ENCODE results near the gene ATXN7L2. TPM values are rescaled to one million over a fixed set of nuclear protein-coding genes. Genes with fewer than 3 reads are reported as not detected.

The ATXN7L2 gene
- total RNA-seq, 3 donors from 2014 or later = 2.4 to 4.1 (median 2.9) TPM

DNA sequence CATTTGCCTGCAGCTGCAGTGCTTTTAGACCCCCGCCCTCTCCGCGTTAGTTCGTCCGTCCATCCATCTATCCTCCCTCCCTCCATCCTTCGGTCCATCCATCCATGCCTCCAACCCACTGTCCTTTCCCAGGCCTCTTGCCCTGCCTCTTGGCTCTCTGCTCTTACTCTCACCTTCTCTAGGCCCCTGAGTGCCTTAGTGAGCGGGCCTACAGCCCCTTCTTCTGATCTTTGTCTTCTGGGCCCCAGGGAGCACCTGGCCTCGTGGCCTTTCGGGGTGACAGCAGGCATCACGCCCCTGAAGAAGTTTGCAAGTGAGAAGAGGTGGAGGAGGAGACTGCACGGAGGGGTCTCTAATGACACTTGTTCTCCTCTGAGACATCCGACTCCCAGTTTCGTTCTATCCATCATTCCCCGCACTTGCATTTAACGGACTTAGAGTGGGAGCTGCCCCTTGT is 842 bp downstream of the ATXN7L2 start:
- no peaks in the 10 kb centered on the region for H3K27me3 ChIP-seq
- intact Hi-C loops (cut with DNase I; ENCODE audit: low total_unique reads) = no loop called here
- H3K4me3 ChIP-seq = peak overlapping the region; percentile 69 to 88 (median 70)
- TF ChIP-seq POLR2AphosphoS5 (IDR thresholded peaks at IDR 0.05) (no peak), POLR2A (IDR thresholded peaks at IDR 0.05) (no peak)
- TF ChIP-seq, protein P1, sequence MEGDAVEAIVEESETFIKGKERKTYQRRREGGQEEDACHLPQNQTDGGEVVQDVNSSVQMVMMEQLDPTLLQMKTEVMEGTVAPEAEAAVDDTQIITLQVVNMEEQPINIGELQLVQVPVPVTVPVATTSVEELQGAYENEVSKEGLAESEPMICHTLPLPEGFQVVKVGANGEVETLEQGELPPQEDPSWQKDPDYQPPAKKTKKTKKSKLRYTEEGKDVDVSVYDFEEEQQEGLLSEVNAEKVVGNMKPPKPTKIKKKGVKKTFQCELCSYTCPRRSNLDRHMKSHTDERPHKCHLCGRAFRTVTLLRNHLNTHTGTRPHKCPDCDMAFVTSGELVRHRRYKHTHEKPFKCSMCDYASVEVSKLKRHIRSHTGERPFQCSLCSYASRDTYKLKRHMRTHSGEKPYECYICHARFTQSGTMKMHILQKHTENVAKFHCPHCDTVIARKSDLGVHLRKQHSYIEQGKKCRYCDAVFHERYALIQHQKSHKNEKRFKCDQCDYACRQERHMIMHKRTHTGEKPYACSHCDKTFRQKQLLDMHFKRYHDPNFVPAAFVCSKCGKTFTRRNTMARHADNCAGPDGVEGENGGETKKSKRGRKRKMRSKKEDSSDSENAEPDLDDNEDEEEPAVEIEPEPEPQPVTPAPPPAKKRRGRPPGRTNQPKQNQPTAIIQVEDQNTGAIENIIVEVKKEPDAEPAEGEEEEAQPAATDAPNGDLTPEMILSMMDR (IDR thresholded peaks at IDR 0.05) = no peak
- H3K36me3 ChIP-seq = peaks cover 5% of the 10 kb centered on the region
- no peak for DNase-seq (ENCODE audit: low spot score in 2 of 2)
- peak overlapping the region in 1 of 2 donors; percentile 97 for H3K27ac ChIP-seq
- H3K9me3 ChIP-seq = no peaks in the 10 kb centered on the region
- H3K4me1 ChIP-seq = peaks cover 0 to 8% of the 10 kb centered on the region in 2 donors

DNA sequence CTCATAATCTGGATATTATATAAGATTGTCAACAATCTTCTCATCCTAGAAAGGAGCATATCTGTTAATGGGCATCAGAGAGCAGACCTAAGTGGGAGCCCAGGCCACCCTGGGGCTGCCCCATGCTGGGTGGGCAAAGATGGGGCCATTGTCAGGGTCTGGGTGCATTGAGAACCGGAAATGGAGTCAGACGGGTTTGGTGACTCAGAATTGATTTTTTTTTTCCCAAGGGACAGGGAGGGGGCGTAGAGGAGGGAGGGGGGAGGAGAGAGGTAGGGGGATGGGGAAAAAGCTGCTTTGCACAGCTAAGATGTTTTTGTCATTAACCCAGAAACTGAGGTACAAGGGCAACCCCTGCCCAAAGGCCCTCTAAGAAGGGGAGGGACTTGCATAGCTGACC is 1.3 kb downstream of the ATXN7L2 start:
- Histone ChIP-seq H3K27me3 (no peaks in the 10 kb centered on the region), H3K4me1 (peaks cover 0 to 8% of the 10 kb centered on the region in 2 donors), H3K36me3 (peaks cover 5% of the 10 kb centered on the region), H3K27ac (no peak overlapping the region), H3K9me3 (no peaks in the 10 kb centered on the region), H3K4me3 (peak overlapping the region in 2 of 3 donors; percentile 70 to 88)
- no peak for DNase-seq (ENCODE audit: low spot score in 2 of 2)
- intact Hi-C loops (cut with DNase I; ENCODE audit: low total_unique reads) = no loop called here
- TF ChIP-seq POLR2AphosphoS5 (IDR thresholded peaks at IDR 0.05) (no peak), POLR2A (IDR thresholded peaks at IDR 0.05) (no peak)
- TF ChIP-seq, protein P1 (IDR thresholded peaks at IDR 0.05) = no peak

DNA sequence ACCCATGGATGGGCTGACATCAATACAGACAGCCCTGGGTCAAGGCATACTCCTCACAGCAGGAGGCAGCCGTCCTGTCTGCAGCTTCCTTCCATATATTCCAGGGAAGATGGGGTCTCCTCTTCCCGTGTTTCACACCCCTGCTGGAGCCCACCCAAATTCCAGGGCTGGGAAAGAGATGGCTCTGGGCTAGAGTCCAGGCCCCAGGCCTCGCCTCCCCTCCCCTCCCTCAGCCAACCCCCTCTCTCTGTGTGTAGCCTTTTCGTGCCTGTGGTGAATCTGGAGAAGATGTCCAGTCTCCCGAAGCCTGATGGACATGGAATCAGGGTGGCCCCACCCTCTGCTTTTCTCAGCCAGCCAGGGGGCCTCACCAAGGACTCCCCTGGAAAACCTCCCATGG is 3.6 kb downstream of the ATXN7L2 start:
- no peaks in the 10 kb centered on the region for H3K27me3 ChIP-seq
- no peak for TF ChIP-seq POLR2AphosphoS5 (IDR thresholded peaks at IDR 0.05)
- TF ChIP-seq, protein P1 (IDR thresholded peaks at IDR 0.05) = no peak
- no peak for TF ChIP-seq POLR2A (IDR thresholded peaks at IDR 0.05)
- no peak for DNase-seq (ENCODE audit: low spot score in 2 of 2)
- H3K36me3 ChIP-seq = peaks cover 5% of the 10 kb centered on the region
- H3K4me3 ChIP-seq = no peak overlapping the region
- H3K27ac ChIP-seq = no peak overlapping the region
- H3K4me1 ChIP-seq = peaks cover 0 to 8% of the 10 kb centered on the region in 2 donors
- intact Hi-C loops (cut with DNase I; ENCODE audit: low total_unique reads) = no loop called here
- no peaks in the 10 kb centered on the region for H3K9me3 ChIP-seq

DNA sequence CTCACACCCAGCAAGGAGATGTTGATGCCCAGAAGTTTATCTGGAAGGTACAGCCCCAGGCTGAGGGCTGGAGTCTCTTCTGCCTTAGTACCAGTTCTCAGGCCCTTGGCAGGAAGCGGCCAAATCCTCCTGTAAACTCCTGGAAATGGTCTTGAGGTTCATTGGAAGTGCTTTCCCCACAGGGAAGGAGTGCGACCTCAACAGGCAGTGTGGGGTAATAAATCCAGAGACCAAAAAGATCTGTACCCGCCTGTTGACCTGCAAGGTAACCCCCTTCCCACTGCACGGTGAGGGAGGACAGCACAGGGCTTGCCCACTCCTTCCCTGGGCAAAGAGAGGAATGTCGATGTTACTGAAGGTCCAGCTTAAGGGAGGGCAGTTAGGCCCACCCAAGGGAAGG is 4.5 kb downstream of the ATXN7L2 start:
- Histone ChIP-seq H3K27me3 (no peaks in the 10 kb centered on the region), H3K4me3 (no peak overlapping the region), H3K4me1 (peaks cover 0 to 8% of the 10 kb centered on the region in 2 donors), H3K36me3 (peaks cover 5% of the 10 kb centered on the region), H3K27ac (no peak overlapping the region), H3K9me3 (no peaks in the 10 kb centered on the region)
- DNase-seq (ENCODE audit: low spot score in 2 of 2) = no peak
- TF ChIP-seq POLR2AphosphoS5 (IDR thresholded peaks at IDR 0.05) (no peak), POLR2A (IDR thresholded peaks at IDR 0.05) (no peak)
- TF ChIP-seq, protein P1 (IDR thresholded peaks at IDR 0.05) = no peak
- intact Hi-C loops (cut with DNase I; ENCODE audit: low total_unique reads) = no loop called here

DNA sequence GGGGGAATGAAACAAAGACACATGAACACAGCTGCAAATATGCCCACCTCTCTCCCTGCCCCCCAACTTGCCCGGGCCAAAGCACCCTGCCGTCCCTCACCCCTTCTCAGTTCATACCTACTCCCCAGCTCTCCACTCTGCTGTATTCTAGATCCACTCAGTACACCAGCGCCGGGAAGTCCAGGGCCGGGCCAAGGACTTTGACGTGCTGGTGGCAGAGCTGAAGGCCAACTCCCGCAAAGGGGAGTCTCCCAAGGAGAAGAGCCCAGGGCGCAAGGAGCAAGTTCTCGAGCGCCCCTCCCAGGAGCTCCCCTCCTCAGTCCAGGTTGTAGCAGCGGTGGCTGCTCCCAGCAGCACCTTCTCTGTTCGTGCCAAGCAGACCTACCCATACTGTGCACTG is 5.0 kb downstream of the ATXN7L2 start:
- H3K36me3 ChIP-seq = peaks cover 5% of the 10 kb centered on the region
- H3K27ac ChIP-seq = no peak overlapping the region
- H3K4me1 ChIP-seq = peaks cover 0 to 8% of the 10 kb centered on the region in 2 donors
- no peaks in the 10 kb centered on the region for H3K27me3 ChIP-seq
- TF ChIP-seq, protein P1 (IDR thresholded peaks at IDR 0.05) = no peak
- TF ChIP-seq POLR2AphosphoS5 (IDR thresholded peaks at IDR 0.05) (no peak), POLR2A (IDR thresholded peaks at IDR 0.05) (no peak)
- DNase-seq (ENCODE audit: low spot score in 2 of 2) = no peak
- intact Hi-C loops (cut with DNase I; ENCODE audit: low total_unique reads) = no loop called here
- no peak overlapping the region for H3K4me3 ChIP-seq
- no peaks in the 10 kb centered on the region for H3K9me3 ChIP-seq
